HCEC 1CT (cell line): ENCODE data around the gene CDAN1.
"Not testable (repeated sequence)": the region's sequence is repeated elsewhere in the genome, so short reads cannot be mapped to it uniquely, and the experiment has no call there.

Experiments used
- DNase-seq: peaks from one replicate; pipeline ENCODE4 v3.0.0-alpha.2; 2017

CDAN1 gene, protein sequence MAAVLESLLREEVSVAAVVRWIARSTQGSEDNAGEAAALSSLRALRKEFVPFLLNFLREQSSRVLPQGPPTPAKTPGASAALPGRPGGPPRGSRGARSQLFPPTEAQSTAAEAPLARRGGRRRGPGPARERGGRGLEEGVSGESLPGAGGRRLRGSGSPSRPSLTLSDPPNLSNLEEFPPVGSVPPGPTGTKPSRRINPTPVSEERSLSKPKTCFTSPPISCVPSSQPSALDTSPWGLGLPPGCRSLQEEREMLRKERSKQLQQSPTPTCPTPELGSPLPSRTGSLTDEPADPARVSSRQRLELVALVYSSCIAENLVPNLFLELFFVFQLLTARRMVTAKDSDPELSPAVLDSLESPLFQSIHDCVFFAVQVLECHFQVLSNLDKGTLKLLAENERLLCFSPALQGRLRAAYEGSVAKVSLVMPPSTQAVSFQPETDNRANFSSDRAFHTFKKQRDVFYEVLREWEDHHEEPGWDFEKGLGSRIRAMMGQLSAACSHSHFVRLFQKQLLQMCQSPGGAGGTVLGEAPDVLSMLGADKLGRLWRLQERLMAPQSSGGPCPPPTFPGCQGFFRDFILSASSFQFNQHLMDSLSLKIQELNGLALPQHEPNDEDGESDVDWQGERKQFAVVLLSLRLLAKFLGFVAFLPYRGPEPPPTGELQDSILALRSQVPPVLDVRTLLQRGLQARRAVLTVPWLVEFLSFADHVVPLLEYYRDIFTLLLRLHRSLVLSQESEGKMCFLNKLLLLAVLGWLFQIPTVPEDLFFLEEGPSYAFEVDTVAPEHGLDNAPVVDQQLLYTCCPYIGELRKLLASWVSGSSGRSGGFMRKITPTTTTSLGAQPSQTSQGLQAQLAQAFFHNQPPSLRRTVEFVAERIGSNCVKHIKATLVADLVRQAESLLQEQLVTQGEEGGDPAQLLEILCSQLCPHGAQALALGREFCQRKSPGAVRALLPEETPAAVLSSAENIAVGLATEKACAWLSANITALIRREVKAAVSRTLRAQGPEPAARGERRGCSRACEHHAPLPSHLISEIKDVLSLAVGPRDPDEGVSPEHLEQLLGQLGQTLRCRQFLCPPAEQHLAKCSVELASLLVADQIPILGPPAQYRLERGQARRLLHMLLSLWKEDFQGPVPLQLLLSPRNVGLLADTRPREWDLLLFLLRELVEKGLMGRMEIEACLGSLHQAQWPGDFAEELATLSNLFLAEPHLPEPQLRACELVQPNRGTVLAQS

DNA sequence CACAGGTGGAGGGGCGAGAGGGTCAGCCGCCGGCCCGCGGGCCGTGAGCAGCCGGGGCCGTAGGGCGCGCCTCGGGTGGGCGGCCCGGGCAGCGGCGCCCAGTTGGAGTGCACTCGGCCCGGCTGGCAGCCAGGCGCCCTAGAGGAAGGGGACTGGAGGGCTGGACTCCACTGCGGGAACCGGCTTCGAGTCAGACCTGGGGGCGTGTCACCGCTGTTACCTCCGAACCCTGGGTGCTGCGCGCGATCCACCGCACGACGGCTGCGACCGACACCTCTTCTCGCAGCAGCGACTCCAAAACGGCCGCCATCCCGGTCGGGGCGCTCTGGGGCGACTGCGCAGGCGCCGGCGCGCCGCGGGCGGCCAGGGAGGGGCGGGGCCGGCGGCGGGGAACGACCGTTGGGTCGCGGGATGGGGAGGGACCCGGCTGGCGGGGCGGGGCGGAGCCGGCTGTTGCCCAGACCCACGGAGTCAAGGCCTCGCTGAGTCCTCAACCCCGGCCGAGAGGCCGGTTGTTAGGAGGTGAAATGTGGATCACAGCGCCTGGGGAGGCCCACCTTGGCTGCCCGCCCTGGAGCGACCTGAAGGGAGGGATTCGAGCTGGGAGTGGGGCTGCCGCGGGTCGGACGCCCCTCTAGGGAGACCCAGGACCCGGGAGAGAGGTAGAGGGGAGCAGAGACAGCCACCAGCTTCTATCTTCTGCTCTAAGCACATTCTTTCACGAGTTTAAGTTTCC lies at the start of gene CDAN1:
CDAN1 (minus strand) TSS at position 336 of the 736 bp plus-strand sequence; CDS start at position 310, 26 bp downstream.
- DNase-seq: peak; percentile 85

DNA sequence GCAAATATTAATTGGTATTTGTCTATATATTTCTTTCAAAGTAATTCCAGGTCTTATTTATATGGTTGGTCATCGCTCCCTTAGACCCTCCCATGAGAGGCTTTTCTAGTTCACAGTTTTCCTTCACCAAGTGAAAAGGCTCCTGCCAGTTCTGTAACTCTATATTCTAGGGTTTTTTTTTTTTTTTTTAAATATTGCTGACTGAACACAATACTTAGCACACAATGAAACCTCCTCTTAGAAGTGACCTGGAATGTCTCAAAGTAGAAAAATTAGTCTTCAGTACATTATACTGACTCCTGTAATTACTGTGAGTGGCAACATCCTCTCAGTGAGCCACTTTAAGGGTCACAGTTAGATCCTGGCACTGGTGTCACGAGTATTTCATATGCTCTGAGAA lies 48.6 kb upstream of the CDAN1 start:
- no peak for DNase-seq

DNA sequence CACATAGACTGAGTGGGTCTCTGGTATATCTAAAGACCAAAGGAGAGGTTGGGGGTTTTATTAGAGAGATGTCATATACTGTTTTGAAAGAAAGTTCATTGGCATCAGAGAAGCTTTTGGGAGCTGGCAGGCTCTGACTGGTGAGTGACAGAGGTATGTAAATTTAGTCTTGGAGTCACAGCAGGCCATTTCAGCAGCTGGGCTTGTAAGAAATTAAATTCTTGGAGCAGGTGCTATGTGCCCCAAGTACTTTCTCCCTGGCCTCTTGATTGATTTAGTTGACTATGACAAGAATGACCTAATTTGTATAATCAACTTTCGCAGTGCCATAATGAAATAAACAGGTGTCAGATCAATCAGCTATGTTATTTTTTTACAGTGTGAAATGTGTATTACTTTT lies 47.8 kb upstream of the CDAN1 start:
- DNase-seq: no peak

DNA sequence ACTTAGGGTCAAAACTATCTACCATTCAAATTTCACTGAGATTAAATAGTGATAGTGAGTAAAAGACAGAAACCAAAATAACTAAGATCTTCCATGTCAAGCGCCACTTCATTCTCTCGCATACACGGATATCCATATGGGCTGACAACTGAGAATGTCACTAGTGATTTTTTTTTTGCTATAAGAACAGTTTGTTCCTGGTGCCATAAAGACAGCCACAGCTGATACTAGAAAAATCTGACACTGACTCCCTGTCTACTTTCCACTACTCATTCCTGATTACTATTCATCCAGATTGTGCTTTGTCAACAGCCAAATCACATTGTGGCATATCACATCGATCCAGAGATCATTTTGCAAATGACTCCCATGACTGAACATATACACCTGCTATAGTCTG lies 45.8 kb upstream of the CDAN1 start:
- no peak for DNase-seq

DNA sequence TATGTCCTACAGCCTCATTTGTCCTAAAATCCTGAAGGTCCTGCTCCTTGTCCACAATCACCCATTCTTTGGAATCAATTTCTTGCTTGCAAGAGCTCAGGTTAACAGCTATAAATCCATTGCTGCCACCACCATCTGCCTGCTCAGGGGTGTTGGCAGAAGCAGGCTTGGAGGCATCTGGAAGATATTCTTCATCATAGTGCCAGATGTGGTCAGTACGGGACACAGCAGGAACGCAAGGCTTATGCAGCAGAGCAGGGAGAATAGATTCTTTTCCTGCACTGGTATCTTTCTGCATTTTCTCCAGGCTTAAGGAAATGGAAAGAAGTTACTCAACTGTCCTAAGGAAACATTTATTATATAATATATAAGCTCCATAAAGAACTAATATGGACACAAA lies 38.5 kb upstream of the CDAN1 start:
- no peak for DNase-seq

DNA sequence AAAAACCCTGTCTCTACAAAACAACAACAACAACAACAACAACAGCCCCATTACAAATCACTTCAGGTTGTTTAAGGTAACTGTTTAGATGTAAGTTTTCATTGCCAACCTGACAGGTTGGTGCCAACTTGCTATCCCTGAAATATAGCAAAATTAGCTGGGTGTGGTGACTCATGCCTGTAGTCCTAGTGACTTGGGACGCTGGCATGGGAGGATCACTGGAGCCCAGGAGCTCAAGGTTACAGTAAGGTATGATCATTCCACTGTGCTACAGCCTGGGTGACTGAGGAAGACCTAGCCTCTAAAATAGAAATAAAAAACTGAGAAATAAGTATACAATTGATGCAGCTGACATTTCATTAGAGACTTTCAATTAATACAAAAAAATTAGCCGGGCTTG lies 36.0 kb upstream of the CDAN1 start:
- no peak for DNase-seq

DNA sequence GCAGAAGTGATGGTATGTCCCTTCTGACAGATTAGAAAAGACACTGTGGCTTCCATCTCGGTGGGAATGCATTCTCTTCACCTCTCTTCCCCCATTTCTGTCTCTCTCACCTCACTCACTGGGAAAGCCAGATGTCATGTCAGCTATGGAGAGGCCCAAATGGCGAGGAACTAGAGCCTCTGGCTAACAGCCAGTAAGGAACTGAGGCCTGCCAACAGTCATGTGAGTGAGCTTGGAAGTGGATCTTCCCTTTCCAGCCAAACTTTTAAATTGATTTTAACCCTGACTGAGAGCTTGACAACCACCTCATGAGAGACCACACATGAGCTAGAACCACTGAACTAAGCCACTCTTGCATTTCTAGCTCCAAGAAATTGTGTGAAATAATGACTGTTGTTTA lies 35.2 kb upstream of the CDAN1 start:
- DNase-seq: no peak

DNA sequence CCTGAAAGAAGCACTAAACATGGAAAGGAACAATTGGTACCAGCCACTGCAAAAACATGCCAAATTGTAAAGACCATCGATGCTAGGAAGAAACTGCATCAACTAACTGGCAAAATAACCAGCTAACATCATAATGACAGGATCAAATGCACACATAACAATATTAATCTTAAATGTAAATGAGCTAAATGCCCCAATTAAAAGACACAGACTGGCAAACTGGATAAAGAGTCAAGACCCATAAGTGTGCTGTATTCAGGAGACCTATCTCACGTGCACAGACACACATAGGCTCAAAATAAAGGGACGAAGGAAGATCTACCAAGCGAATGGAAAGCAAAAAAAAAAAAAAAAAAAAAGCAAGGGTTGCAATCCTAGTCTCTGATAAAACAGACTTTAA lies 29.2 kb upstream of the CDAN1 start:
- DNase-seq: not testable (repeated sequence)

DNA sequence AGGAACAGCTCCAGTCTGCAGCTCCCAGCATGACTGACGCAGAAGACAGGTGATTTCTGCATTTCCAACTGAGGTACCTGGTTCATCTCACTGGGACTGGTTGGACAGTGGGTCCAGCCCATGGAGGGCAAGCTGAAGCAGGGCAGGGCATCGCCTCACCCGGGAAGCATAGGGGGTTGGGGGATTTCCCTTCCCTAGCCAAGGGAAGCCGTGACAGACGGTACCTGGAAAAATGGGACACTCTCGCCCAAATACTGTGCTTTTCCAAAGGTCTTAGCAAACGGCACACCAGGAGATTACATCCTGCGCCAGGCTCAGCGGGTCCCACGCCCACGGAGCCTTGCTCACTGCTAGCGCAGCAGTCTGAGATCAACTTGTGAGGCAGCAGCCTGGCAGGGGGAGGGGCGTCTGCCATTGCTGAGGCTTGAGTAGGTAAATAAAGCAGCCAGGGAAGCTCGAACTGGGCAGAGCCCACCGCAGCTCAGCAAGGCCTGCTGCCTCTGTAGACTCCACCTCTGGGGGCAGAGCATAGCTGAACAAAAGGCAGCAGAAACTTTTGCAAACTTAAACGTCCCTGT lies 27.3 kb upstream of the CDAN1 start:
- DNase-seq: not testable (repeated sequence)

DNA sequence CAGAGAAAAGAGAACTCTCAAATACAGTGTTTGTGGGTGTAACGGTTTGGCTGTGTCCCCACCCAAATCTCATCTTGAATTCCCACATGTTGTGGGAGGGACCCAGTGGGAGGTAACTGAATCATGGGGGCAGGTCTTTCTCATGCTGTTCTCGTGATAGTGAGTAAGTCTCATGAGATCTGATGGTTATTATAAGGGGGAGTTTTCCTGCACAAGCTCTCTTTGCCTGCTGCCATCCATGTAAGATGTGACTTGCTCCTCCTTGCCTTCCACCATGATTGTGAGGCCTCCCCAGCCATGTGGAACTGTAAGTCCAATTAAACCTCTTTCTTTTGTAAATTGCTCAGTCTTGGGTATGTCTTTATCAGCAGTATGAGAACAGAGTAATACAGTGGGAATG lies 24.9 kb upstream of the CDAN1 start:
- not testable (repeated sequence) for DNase-seq

DNA sequence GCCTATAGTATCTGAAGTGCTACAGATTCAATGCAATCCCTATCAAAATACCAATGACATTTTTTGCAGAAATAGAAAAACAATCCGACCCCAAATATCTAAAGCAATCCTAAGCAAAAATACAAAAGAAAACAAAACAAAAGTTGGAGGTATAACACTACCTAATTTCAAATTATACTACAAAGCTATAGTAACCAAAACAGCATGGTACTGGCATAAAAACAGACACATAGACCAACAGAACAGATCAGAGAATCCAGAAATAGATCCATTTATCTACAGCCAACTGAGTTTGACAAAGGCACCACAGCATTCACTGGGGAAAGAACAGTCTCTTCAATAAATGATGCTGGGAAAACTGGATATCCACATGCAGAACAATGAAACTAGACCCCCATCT lies 23.8 kb upstream of the CDAN1 start:
- DNase-seq: no peak

DNA sequence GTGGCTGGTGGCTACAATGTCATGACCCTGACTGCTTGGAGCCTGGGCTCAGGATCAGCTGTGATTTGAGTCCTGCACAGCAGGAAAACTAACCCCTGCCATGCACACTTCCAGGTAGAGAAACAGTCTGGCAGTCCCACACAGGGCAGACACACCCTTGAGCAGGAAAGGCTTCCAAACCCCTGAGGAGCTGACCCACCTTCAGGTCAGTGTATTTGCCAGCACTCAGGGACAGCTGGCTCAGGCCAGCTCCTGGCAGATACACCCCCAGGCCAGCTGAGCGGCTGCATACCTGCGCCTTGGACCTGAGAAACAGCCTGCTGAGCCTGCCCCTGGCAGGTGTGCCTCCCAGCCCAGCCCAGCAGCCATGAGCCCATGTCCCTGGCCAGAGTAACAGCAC lies 22.2 kb upstream of the CDAN1 start:
- no peak for DNase-seq

DNA sequence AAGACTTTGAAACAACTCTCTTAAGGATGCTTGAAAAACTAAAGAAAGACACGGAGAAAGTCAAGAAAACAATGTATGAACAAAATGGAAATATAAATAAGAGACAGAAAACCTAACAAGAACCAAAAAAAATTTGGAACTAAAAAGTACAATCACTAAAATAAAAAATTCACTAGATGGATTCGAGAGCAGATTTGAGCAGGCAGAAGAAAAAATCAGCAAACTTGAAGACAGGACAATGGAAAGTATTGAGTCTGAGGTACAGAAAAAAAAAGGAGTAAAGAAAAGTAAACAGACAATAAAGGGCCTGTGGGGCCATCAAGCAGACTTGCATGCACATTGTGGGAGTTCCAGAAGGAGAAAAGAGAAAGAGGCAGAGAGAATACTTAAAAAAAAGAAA lies 13.4 kb upstream of the CDAN1 start:
- DNase-seq: no peak

DNA sequence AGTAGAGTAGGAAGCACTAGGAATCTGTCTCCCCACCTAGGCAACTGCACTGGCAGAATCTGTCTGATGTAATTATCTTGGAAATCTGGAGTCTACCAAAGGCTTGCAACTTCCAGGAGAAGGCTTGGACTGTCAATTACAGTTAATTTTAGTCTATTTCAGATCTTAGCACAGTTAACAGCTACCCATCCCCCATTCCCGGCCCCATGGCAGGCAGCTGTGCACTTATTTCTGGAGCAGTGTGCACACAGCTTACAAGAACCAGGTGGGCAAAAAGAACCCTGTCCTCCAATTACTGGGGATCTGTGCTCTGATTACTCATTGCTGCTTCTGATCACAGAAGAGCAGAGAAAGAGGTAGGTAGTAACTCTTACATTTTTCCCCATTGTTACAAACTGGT lies 12.3 kb upstream of the CDAN1 start:
- DNase-seq: no peak

DNA sequence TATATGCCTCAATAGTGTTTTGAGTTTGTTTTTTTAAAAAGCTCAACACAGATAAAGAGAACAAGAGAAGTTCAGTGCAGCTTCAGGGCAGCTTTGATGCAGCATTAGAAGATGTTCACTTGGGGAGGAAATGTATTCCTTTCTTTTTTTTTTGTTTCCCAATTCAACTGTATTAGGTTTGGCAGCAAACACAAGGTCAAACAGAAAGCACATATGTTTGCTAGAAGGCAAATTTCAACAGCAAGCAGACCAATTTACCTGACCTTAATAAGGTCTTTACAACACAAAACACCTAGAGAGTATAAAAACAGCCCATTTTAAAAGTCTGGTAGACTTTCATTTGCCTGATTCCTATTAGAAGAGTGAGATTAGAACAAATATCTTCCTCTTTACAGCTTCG lies 7.3 kb upstream of the CDAN1 start:
- DNase-seq: no peak

DNA sequence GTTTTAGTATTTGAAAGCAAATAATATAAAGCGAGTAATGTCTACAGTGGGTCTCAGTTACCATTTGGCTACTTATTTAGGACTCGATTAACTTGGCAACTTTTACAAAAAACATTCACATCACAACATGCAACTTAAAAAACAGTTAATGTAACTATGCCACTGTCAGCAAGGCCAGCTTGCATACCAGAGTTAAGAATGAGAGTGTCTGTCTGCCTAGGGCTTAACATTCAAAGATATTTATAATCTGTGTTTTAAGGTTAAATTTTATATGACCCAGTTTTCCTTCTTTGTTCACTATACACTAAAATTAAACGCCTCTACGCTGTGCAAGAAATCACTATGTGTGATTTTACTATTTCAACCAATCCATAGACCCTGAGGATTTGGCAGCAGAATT lies 5.2 kb upstream of the CDAN1 start:
- DNase-seq: no peak

DNA sequence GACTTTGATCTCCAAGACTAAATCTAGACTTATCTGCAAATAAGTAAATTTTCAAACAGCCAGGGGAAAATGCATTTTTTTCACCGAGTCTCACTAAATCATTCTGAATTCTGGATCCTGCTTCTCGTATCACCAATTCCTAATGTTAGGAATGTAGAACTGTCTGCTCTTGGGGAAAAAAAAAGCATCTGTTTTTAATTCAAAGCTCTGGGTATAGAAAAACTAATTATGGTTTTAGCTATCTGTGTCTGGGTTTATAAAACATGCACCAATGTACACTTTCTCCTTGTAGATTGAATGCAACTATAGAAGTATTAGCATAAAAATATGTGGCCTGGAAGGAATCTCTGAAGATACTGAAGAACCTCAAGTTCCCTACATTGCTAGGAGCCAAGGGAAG lies 4.8 kb upstream of the CDAN1 start:
- no peak for DNase-seq

DNA sequence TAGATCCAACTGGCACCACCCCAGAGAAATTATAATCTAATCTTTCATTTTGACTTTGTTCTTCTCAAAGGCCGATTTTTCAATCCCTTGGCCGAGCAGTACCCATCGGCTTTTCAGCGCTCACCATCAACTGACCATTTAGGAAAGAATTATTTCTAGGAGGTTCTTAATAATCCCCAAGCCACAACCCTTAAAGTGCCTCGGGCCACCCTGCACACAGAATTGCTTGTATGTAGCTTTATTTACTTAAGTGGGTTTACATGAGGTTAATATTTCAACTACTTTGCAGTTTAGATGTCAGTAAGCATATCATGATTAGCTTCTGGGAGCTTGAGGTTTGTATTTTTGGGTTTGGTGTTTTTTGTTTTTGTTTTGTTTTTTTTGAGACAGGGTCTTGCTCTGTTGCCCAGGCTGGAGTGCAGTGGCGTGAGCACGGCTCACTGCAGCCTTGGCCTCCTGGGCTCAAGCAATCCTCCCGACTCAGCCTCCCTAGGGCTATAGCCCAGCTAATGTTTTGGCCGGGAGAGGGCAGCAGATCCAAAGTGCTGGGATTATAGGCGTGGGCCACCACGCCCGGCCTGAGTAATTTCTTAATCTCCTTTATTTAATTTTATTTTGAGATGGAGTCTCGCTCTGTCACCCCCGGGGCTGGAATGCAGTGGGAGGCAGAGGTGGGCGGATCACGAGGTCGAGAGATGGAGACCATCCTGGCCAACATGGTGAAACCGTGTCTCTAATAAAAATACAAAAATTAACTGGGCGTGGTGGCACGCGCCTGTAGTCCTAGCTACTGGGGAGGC lies 801 bp upstream of the CDAN1 start:
- DNase-seq: peak; percentile 26

DNA sequence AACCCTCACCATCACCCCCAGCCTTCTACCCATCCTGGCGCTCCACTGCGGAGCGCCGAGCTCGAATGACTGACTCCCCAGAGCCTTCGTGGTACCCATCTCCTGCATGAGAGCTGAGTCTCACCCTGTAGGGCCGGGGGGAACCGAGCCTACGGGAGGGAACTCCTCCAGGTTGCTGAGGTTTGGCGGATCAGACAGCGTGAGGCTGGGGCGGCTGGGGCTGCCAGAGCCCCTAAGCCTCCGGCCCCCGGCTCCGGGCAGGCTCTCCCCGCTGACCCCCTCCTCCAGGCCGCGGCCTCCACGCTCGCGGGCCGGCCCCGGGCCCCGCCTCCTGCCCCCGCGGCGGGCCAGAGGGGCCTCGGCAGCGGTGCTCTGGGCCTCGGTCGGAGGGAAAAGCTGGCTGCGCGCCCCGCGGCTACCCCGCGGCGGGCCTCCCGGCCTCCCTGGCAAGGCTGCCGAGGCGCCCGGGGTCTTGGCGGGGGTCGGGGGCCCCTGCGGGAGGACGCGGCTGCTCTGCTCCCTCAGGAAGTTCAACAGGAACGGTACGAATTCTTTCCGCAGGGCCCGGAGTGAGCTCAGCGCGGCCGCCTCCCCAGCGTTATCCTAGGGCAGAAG lies 643 bp downstream of the CDAN1 start:
- no peak for DNase-seq

DNA sequence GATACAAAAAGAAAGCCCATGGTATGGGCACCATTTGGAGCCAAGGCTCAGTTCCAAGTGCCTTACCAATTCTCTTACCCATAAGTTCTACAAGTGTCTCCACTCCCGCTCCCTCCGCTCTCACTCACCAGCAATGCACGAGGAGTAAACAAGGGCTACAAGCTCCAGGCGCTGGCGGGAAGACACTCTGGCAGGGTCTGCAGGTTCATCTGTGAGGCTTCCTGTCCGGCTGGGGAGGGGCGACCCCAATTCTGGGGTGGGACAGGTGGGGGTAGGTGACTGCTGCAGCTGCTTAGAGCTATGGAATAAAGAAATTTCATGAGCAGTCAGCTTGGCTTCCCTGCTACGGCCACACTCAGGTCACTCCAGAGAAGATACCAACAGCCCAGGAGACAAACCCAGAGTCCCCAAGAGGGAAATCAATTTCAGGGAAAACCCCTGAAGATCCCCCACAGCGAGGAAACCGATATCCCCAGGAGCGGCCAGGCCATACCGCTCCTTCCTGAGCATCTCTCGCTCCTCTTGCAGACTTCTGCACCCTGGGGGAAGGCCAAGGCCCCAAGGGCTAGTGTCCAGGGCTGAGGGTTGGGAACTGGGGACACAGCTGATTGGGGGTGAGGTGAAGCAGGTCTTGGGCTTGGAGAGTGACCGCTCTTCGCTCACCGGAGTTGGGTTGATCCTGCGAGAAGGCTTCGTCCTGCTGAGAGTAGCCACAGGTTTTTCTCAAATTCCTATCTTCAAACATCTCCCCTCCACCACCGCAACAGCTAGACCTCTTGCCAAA lies 1.4 kb downstream of the CDAN1 start:
- no peak for DNase-seq
